ENCODE measurements around the gene HRC.

HRC gene

DNA sequence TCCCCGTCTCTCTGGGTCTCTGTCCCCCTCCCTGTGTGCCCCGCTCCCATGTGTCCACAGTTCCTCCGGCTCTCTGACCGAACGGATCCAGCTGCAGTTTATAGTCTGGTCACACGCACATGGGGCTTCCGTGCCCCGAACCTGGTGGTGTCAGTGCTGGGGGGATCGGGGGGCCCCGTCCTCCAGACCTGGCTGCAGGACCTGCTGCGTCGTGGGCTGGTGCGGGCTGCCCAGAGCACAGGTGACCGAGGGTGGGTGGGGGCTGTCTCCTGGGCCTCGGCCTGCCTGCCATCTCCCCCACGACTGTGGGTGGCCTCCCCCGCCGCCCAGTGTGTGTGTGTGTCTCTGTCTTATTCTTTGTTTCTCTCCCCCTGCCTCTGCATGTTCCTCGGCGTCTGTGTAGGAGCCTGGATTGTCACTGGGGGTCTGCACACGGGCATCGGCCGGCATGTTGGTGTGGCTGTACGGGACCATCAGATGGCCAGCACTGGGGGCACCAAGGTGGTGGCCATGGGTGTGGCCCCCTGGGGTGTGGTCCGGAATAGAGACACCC, 12.7 kb upstream of the HRC start:
- peaks cover 0 to 9% (median 2%) of the 10 kb centered on the region in 10 experiments; a peak in 2 of 20 replicates for H3K4me1 ChIP-seq
- no peak overlapping the region for H3K4me2 ChIP-seq
- no peak overlapping the region for H3K4me3 ChIP-seq
- H3K36me3 ChIP-seq = peaks cover 0 to 71% (median 6%) of the 10 kb centered on the region in 11 experiments; a peak in 10 of 22 replicates
- H3K9me3 ChIP-seq (replicated peaks in 1 of 11) = no peaks in the 10 kb centered on the region
- TF ChIP-seq Cebpa-rat (IDR thresholded peaks at IDR 0.05) = no peak
- H3K27me3 ChIP-seq = no peaks in the 10 kb centered on the region
- no peak overlapping the region for H3K27ac ChIP-seq
- no peak overlapping the region for H3K9ac ChIP-seq
- H4K20me1 ChIP-seq = peaks cover 0 to 15% (median 0%) of the 10 kb centered on the region in 11 experiments; a peak in 5 of 22 replicates

DNA sequence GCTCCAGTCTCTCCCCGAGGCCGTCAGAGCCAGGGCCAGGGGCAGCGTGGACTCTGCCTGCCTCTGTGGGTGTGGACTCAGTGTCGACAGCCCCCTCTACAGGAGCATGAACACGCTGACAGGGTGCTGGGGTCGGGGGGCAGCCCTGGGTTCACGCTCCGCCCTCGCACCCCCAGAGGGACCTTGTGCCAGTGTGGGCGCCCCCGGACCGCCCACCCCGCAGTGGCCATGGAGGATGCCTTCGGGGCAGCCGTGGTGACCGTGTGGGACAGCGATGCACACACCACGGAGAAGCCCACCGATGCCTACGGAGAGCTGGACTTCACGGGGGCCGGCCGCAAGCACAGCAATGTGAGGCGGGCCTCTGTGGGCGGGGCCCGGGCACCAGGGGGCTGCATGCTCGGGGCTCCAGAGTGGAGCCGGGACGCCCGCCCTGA, 10.7 kb upstream of the HRC start:
- H3K4me1 ChIP-seq = peaks cover under 1 to 26% (median 16%) of the 10 kb centered on the region in 10 experiments; a peak in 18 of 20 replicates
- peaks cover 0 to 57% (median 0%) of the 10 kb centered on the region in 11 experiments; a peak in 6 of 22 replicates for H3K36me3 ChIP-seq
- H3K4me2 ChIP-seq = no peak overlapping the region
- H3K27ac ChIP-seq = no peak overlapping the region
- no peaks in the 10 kb centered on the region for H3K27me3 ChIP-seq
- no peaks in the 10 kb centered on the region for H3K9me3 ChIP-seq (replicated peaks in 1 of 11)
- TF ChIP-seq Cebpa-rat (IDR thresholded peaks at IDR 0.05) = no peak
- H4K20me1 ChIP-seq = peaks cover 0 to 19% (median 0%) of the 10 kb centered on the region in 11 experiments; a peak in 6 of 22 replicates
- H3K4me3 ChIP-seq = no peak overlapping the region
- H3K9ac ChIP-seq = peak overlapping the region in 1 of 11 experiments; percentile 24; a peak in 1 of 22 replicates

DNA sequence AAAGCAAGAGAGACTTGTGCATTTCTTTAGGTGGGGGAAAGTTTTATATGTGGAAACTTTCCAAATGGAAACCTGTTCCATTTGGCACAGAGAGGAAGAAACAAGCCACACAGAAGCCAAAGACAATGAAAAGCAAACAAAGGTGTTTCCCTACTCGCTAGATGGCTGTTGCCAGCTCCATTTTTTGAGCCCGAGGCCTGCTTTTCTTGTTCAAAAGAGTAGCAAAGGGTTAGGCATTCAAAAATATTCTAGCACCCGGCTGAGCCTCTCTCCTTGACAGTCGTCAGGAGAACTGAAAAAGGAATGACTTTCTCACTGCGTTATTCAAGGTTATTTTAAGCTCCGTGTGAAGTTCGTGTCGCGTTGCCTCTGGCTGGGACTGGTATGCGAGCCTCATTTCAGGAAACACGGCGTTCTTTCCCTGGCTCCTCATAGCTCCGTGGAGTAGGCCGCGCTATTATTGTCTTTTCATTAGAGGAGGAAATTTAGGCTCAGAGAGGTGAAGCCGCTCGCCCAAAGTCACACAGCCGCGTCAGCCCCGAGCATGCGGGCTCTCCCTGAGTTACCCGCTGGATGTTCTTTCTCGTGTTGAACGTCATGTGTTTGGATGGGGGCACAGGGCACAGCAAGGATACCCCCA, 10.0 kb upstream of the HRC start:
- H3K4me3 ChIP-seq = no peak overlapping the region
- no peaks in the 10 kb centered on the region for H3K27me3 ChIP-seq
- H3K27ac ChIP-seq = no peak overlapping the region
- no peak overlapping the region; a peak in 1 of 22 replicates for H3K4me2 ChIP-seq
- no peak for TF ChIP-seq Cebpa-rat (IDR thresholded peaks at IDR 0.05)
- peaks cover 7 to 31% (median 19%) of the 10 kb centered on the region in 10 experiments; a peak in 19 of 20 replicates for H3K4me1 ChIP-seq
- H3K9ac ChIP-seq = no peak overlapping the region; a peak in 1 of 22 replicates
- peaks cover 0 to 25% (median 0%) of the 10 kb centered on the region in 11 experiments; a peak in 6 of 22 replicates for H4K20me1 ChIP-seq
- no peaks in the 10 kb centered on the region for H3K9me3 ChIP-seq (replicated peaks in 1 of 11)
- peaks cover 0 to 56% (median 0%) of the 10 kb centered on the region in 11 experiments; a peak in 5 of 22 replicates for H3K36me3 ChIP-seq

DNA sequence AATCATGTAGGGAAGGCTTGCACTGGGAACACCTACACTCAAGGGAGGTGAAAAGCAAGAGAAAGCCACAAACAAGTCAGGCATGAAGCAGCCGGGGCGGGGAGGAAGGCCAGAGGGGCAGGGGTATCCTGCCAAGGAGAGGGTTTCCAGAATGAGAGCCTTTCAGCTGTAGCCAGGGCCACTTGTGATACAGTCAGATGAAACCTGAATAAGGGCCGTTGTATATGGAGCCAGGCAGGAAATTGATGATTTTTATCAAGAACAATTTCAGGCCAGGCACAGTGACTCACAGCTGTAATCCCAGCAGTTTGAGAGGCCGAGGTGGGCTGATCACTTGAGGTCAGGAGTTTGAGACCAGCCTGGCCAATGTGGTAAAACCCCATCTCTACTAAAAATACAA, 6.8 kb upstream of the HRC start:
- peaks cover 0 to 32% (median 0%) of the 10 kb centered on the region in 11 experiments; a peak in 6 of 22 replicates for H4K20me1 ChIP-seq
- no peak overlapping the region for H3K4me3 ChIP-seq
- no peak for TF ChIP-seq Cebpa-rat (IDR thresholded peaks at IDR 0.05)
- H3K27ac ChIP-seq = no peak overlapping the region
- no peaks in the 10 kb centered on the region; a peak in 2 of 22 replicates for H3K27me3 ChIP-seq
- peak overlapping the region in 2 of 11 experiments; percentile 11 to 14; a peak in 1 of 22 replicates for H3K9ac ChIP-seq
- H3K4me2 ChIP-seq = peak overlapping the region in 9 of 11 experiments; percentile 36 to 78 (median 61); a peak in 17 of 22 replicates
- no peaks in the 10 kb centered on the region for H3K9me3 ChIP-seq (replicated peaks in 1 of 11)
- peaks cover 27 to 45% (median 35%) of the 10 kb centered on the region in 10 experiments for H3K4me1 ChIP-seq
- peaks cover 0 to 30% (median 0%) of the 10 kb centered on the region in 11 experiments; a peak in 3 of 22 replicates for H3K36me3 ChIP-seq

DNA sequence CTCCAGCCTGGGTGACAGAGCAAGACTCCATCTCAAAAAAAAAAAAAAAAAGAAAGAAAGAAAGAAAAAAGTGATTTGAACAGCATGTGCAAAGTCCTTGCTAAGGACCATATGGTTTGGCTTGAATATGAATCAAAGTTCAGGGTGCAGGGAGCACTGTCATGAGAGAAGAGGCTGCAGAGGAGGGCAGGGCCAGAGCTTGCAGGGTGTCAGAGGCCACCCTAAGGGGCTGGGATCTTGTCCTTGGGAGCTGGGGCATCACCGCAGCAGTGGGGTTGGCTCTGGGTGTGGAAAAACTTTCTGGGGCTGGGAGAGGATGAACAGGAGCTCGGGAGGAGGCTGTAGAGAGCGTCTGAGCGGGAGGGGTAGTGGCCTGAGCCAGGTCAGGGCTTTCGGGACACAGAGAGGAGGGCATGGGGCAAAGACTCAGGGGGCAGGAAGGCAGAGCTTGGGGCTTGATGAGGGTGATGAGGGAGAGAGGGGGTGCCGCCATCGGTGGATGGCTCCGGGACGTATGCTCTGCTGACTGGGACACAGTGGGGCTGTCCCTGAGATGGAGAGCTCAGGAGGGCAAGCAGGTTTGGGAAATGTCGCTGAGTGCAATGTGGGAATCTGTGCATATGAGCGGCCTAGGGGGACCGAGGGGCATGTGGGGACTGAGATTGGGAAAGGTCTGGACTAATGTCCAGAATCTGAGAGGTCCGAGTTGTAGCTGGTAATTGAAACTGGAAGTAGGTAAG, 5.4 kb upstream of the HRC start:
- H3K4me3 ChIP-seq = no peak overlapping the region
- peaks cover 0 to 25% (median 0%) of the 10 kb centered on the region in 11 experiments; a peak in 3 of 22 replicates for H3K36me3 ChIP-seq
- H3K4me2 ChIP-seq = peak overlapping the region in 2 of 11 experiments; percentile 18 to 29; a peak in 5 of 22 replicates
- no peaks in the 10 kb centered on the region for H3K9me3 ChIP-seq (replicated peaks in 1 of 11)
- H3K27me3 ChIP-seq = peaks cover 0 to 7% (median 0%) of the 10 kb centered on the region in 11 experiments; a peak in 3 of 22 replicates
- TF ChIP-seq Cebpa-rat (IDR thresholded peaks at IDR 0.05) = no peak
- H4K20me1 ChIP-seq = peaks cover 0 to 32% (median 0%) of the 10 kb centered on the region in 11 experiments; a peak in 6 of 22 replicates
- H3K4me1 ChIP-seq = peaks cover 27 to 55% (median 42%) of the 10 kb centered on the region in 10 experiments
- H3K27ac ChIP-seq = no peak overlapping the region
- H3K9ac ChIP-seq = peak overlapping the region in 1 of 11 experiments; percentile 31; a peak in 1 of 22 replicates

DNA sequence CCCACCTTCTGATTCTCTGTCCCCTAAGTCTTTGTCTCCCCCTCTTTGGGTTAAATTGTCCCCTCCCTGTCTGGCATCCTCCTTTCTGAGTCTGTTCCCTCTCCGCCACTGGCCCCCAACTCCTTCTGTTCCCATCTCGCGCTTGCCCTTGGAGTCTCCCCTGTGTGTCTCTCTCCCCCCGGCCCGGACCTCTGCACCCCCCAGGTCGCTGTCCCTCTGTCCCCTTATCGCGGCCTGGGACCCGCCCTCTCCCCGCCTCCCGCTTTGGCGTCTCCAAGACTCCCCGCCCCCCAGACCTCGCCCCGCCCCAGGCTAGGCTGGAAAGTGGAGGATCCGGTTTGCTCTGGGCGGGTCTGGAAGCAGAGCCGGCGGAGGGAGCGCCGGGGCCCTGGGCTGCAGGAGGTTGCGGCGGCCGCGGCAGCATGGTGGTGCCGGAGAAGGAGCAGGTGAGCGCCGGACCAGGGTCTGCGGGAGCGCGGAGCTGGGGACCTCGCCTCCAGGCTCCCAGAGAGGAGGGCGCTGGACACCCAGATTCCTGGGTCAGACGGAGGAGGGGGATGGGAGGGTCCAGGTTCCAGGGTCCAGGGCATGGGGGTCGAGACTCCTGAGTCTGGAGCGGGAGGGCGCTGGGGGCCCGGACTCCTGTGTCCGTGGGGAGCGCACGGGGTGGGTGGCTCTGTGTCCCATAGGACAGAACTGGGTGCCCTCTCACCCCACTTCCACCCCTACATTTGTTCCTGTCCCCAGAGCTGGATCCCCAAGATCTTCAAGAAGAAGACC, 2.4 kb upstream of the HRC start, which contains the start of gene TRPM4:
Gene TRPM4 (plus strand): TSS at position 348 of the 780 bp plus-strand sequence. CDS start 75 bp downstream, at position 423.
- Histone ChIP-seq H3K27ac (peak within 1 kb of the TSS; percentile 32 to 81 (median 70); a peak in 18 of 22 replicates), H3K9me3 (replicated peaks in 1 of 11) (no peaks in the 10 kb centered on the region), H4K20me1 (peaks cover 0 to 21% (median 0%) of the 10 kb centered on the region in 11 experiments; a peak in 5 of 22 replicates), H3K4me2 (peak within 1 kb of the TSS; percentile 88 to 98 (median 96)), H3K4me3 (peak within 1 kb of the TSS; percentile 63 to 92 (median 76)), H3K27me3 (peaks cover 0 to 10% (median 0%) of the 10 kb centered on the region in 11 experiments; a peak in 3 of 22 replicates), H3K36me3 (peaks cover 0 to 12% (median 0%) of the 10 kb centered on the region in 11 experiments; a peak in 3 of 22 replicates), H3K9ac (peak within 1 kb of the TSS; percentile 69 to 85 (median 81)), H3K4me1 (peaks cover 41 to 75% (median 69%) of the 10 kb centered on the region in 10 experiments)
- TF ChIP-seq Cebpa-rat (IDR thresholded peaks at IDR 0.05) = no peak

DNA sequence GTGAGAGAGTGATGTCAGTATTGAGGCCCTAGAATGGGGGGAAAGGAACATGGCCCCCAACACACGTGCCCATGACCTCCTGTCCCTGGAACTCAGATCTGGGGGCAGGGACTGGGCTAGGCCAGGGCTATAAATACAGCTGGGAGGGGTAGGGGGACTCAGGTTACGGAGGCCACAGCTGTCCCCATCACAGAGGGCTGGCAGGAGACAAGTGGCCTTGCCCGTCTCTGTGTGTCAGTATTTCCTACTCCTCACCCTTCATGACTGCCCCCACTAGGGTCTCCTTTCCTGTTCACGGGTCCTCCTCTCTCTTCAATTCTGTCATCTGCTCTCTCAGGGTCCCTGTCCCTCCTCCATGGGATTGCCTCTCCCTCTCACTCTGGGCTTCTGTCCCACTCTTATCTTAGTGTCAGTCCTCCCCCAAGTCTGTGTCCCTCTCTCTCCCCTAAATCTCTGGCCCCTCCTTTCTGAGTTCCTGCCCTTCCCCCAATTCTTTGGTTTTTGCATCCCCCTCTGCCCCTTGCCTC, 687 bp upstream of the HRC start:
- Histone ChIP-seq H4K20me1 (peaks cover 0 to 15% (median 0%) of the 10 kb centered on the region in 11 experiments; a peak in 5 of 22 replicates), H3K9me3 (replicated peaks in 1 of 11) (no peaks in the 10 kb centered on the region), H3K4me3 (no peak overlapping the region), H3K27ac (no peak overlapping the region), H3K9ac (peak overlapping the region in 2 of 11 experiments; percentile 4 to 22; a peak in 2 of 22 replicates), H3K4me2 (peak overlapping the region in 9 of 11 experiments; percentile 36 to 94 (median 63); a peak in 18 of 22 replicates), H3K4me1 (peaks cover 53 to 75% (median 69%) of the 10 kb centered on the region in 10 experiments), H3K27me3 (peaks cover 0 to 10% (median 0%) of the 10 kb centered on the region in 11 experiments; a peak in 4 of 22 replicates), H3K36me3 (peaks cover 0 to 5% (median 0%) of the 10 kb centered on the region in 11 experiments; a peak in 2 of 22 replicates)
- no peak for TF ChIP-seq Cebpa-rat (IDR thresholded peaks at IDR 0.05)
